Measurements from ENCODE around the gene PPP1R15B.

The PPP1R15B gene

DNA sequence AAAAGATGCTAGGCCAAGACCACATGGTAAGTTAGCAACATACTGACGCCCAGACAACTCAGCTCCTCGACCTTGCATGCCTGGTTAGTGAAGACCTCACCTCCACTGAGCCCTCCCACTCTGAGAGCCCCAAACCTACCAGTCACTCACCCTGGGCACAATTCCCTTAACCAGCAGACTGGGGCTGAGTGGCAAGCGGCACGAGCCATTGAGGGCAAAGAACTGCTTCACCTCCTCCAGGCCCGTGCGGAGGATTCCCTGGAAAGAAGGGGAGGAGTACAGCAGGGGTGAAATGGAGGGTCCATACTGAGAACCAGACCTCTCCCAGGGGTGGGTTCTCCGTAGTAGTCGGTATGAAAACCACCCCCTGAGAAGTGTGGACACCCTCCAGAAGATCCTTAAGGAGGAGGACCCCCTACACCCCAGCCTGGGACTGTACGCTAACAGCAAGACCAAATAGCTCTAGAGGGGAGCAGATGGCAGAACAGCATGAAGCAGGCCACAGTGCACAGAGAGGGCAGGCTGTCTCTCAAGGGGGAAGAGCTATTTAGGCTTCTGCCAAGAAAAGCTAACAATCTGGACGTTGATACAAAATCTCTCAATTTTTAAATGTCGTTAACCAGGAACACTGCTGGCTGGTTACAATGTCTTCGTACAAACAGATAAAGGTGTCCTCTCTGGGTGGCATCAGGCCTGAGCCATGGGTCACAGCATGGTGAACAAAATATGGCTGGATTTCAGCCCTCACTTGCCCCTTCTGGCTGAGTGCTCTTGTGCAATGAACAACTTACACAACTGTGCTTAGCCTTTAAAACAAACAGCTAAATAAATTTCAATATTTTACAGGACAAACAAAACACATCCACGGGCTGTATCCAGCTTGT lies 31.0 kb upstream of the PPP1R15B start:
- no peak for DNase-seq (ENCODE audit: low spot score)
- TF ChIP-seq, protein P1, sequence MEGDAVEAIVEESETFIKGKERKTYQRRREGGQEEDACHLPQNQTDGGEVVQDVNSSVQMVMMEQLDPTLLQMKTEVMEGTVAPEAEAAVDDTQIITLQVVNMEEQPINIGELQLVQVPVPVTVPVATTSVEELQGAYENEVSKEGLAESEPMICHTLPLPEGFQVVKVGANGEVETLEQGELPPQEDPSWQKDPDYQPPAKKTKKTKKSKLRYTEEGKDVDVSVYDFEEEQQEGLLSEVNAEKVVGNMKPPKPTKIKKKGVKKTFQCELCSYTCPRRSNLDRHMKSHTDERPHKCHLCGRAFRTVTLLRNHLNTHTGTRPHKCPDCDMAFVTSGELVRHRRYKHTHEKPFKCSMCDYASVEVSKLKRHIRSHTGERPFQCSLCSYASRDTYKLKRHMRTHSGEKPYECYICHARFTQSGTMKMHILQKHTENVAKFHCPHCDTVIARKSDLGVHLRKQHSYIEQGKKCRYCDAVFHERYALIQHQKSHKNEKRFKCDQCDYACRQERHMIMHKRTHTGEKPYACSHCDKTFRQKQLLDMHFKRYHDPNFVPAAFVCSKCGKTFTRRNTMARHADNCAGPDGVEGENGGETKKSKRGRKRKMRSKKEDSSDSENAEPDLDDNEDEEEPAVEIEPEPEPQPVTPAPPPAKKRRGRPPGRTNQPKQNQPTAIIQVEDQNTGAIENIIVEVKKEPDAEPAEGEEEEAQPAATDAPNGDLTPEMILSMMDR (IDR thresholded peaks at IDR 0.05; ENCODE audit: extremely low read depth, missing control alignments), result no peak

DNA sequence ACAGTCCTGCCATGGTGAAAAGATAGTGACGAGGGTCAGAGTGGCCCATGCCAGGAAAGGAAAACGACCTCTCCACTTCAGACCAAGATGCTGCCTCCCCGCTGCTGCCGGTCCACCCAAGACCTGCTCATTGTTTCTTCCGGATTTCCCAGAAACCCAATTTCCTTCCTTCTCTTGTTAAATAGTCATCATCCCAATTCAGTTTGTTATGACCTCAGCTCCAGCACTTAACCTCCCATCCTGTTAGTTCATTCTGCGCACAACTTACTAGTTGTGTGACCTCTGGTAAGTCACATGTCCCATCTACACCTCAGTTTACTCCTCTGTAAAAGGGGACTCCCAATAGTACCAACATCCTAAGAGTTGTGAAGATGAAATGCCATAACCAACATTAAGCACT lies 29.9 kb upstream of the PPP1R15B start:
- DNase-seq (ENCODE audit: low spot score), result no peak
- TF ChIP-seq, protein P1 (IDR thresholded peaks at IDR 0.05; ENCODE audit: extremely low read depth, missing control alignments), result no peak

DNA sequence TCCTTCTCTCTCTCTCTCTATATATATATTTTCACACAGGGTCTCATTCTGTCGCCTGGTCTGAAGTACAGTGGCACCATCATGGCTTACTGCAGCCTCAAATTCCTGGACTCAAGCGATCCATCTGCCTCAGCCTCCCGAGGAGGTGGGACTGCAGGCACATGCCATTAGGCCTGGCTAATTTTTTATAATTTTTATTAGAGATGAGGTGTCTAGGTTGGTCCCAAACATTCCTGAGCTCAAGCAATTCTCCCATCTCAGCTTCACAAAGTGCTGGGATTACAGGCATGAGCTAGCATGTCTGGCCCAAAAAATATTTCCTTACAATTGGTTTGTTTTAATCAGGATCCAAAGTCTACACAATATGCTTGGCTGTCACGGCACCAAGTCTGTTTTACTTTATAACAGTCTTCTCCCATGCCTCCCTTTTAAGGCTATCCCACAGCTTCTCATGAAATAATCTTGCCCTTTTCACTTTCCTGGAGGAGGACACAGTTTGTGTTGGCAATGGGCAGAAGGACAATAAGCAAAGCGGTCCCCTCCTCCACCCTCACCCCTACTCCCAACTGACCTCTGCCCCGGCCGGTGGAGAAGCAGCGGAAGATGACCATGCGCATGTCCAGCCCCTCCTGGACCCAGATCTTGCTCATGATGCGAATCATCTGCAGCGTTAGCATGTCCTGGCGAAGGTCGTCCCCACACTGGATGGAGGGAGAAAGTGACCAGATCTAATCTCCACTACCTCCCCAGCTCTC lies 28.2 kb upstream of the PPP1R15B start:
- no peak for DNase-seq (ENCODE audit: low spot score)
- TF ChIP-seq, protein P1 (IDR thresholded peaks at IDR 0.05; ENCODE audit: extremely low read depth, missing control alignments), result no peak

DNA sequence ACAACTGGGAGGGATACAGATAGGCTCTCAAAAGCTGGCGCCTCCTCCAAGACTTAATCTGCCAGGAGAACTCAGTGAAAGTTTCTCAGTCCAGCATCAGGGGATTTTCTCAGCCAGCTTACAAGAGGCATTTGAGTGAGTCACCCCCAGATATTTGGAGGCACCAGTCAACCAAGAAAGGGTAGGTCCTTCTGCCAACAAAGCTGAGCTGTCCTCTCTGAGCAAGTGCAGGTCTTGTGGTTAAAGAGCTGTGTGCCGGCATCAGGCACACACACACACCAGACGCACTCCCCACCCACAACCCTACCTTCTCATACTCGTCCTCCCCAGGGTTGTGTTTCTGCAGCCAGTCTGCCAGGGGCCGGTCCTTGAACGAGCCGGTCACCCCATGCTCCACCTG lies 27.0 kb upstream of the PPP1R15B start:
- TF ChIP-seq, protein P1 (IDR thresholded peaks at IDR 0.05; ENCODE audit: extremely low read depth, missing control alignments), result no peak
- DNase-seq (ENCODE audit: low spot score), result no peak

DNA sequence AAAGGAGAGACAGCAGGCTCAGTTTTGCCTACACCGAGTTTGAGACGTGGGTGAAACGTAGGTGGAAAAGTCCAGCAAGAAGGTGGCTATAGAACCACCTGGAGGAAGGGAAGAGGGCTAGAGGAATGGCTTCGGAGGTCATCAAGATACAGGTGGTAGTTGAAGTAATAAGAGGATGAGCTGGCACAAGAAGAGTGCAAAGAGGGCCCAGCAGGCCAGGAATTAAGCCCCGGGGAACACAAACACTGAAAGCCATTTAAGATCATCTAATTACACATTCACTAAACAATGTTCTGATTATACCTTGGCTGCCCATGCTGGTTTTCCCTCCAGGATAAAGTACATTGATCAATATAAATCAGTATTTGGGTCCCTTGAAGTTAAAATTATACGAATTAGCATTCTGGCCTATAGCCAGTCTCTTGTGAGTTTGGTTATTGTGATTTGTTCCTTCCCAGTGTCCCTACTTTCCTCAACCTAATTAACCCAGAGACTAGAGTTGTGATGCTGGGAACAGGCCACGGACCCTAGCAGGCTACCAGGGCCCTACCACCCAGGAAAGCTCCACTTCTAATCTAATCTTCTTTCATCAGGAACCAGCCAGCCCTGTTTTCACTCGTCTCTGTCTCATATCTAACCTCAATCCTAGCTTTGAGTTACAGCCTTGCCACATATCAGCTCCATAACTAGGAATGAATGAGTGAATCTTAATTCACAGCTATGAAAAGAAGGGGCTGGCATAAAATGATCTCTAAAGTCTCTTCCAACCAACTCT lies 26.4 kb upstream of the PPP1R15B start:
- TF ChIP-seq, protein P1 (IDR thresholded peaks at IDR 0.05; ENCODE audit: extremely low read depth, missing control alignments), result no peak
- no peak for DNase-seq (ENCODE audit: low spot score)

DNA sequence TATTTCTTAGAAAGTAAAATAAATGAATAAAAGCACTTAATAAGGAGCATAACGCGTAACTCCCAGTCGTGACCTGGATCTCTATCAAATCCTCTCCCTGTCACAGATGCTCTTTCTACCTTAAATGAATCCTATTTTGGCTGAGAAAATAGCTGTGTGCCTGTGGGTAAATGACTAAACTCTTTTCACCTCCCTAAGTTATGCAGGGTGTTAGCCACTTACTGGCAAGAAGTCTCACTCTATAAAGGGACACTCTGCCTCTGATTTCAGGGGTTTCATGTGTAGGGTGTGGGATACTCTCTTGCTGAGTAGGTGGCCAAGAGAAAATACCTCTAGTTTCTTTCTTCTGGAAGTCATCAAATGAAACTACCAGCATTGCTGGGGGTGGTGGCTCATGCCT lies 24.3 kb upstream of the PPP1R15B start:
- TF ChIP-seq, protein P1 (IDR thresholded peaks at IDR 0.05; ENCODE audit: extremely low read depth, missing control alignments), result no peak
- DNase-seq (ENCODE audit: low spot score), result no peak
